Endometrial microvascular endothelial cells (primary cell): ENCODE measurements around the gene SVIL. TPM values are rescaled to one million over a fixed set of nuclear protein-coding genes. Genes with fewer than 3 reads are reported as not detected.
"Not testable (repeated sequence)": the region's sequence is repeated elsewhere in the genome, so short reads cannot be mapped to it uniquely, and the experiment has no call there.

Experiments
- in situ Hi-C: cut with HindIII; loops from 2 replicates; pipeline ENCODE4 v1.10.0; 2017; ENCODE audit warnings: low sequenced_read_pairs, low pct_unique_long_range_greater_than_20kb; ENCODE audit errors: inconsistent ontology term
- total RNA-seq: library from RNA; depleted of rRNA; stranded (reverse); fragments of >200 nt; gene quantifications from one replicate; pipeline ENCODE4 v1.2.3, GENCODE V29; 2015; ENCODE audit errors: inconsistent ontology term

The SVIL gene
- total RNA-seq, 1 donor from 2014 or later = 36.0 TPM

- in situ Hi-C loops = no loop called here
These were observed 6.5 kb downstream of the SVIL start for GRCh38 chr10:29628311-29628710.

- in situ Hi-C loops = no loop called here
These were observed 7.3 kb downstream of the SVIL start for GRCh38 chr10:29627201-29628132.

DNA sequence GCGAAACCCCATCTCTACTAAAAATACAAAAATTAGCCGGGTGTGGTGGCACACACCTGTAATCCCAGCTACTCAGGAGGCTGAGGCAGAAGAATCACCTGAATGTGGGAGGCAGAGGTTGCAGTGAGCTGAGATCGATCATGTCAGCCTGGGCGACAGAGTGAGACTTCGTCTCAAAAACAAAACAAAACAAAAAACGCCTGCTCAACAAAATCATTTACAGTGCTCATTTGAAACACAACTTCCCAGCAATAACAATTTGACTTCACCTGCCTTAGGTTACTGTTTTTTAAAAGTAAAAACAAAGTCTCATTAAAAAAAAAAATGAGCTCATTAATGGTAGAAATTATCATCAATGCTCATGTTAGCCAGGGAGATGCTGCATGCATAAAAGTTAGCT is 10.4 kb downstream of the SVIL start:
- in situ Hi-C loops = not testable (repeated sequence)

- in situ Hi-C loops = no loop called here
These were observed 11.0 kb downstream of the SVIL start for GRCh38 chr10:29623797-29624196.

DNA sequence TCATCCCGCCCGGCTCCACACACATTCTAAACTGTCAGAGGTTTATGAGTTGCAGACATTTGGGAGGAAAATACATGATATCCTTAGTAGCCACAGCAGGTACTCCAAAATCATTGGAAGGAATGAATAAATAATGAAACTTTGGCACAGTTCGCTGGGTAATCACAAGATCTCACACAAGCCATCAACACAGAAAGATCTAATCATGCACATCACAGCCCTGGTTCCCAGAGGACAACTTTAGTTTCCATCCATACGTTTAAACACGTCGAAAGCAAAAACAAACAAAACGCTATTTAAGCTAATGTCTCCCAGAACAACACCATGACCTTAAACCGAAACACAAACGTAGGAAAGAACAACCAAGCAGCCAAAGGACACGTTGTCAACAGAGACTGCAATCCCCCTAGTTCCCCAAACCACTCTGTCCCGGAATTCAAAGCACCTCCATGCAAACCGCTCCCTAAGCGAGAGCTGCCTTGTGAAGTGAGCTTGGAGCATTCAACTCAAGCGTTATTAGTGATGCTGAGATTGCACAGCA is 12.3 kb downstream of the SVIL start:
- in situ Hi-C loops = no loop called here

GRCh38 chr10:29621161-29621560 is 13.6 kb downstream of the SVIL start:
- in situ Hi-C loops = no loop called here

DNA sequence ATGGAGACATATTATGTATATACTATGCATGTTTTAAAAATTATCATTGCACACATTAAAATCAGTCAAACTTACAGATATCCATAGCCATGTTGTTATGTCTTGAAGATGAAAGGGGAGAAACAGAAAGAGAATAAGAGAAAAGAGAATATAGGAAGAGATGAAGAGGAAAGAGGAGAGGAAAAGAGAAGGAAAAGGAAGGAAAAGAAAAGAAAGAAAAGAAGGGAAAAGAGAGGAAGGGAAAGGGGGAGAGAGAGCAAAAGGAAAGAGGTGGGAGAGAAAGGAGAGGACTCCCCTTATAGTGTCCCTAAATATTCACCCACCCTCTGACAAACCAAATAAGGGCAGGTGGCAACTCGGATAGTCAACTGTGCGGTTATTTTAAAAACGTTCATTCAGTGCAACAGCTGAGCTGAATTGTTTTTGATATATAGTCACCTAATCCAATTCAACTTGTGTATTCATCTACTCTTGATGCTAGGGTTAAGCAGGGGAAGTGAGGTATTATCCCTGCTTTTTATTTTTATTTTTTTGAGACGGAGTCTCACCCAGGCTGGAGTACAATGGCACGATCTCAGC is 14.6 kb downstream of the SVIL start:
- in situ Hi-C loops = no loop called here

GRCh38 chr10:29619241-29619669 is 15.5 kb downstream of the SVIL start:
- in situ Hi-C loops = no loop called here

GRCh38 chr10:29618341-29619171 is 16.2 kb downstream of the SVIL start:
- in situ Hi-C loops = no loop called here

GRCh38 chr10:29617880-29618340 is 16.9 kb downstream of the SVIL start:
- in situ Hi-C loops = no loop called here

DNA sequence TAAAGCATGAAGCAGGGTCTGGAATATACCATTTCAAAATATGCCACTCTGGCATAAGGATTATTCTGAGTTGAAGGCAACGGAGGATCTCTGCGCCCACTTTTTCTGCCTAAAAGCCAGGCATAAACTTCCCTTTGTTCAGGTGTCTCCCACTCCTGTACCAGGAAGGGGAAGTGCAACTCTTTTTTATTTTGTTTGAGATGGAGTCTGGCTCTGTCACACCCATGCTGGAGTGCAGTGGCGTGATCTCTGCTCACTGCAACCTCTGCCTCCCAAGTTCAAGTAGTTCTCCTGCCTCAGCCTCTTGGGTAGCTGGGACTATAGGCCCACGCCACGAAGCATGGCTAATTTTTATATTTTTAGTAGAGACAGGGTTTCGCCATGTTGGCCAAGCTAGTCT is 18.2 kb downstream of the SVIL start:
- in situ Hi-C loops = no loop called here

GRCh38 chr10:29615195-29615594 is 19.6 kb downstream of the SVIL start:
- in situ Hi-C loops = no loop called here

DNA sequence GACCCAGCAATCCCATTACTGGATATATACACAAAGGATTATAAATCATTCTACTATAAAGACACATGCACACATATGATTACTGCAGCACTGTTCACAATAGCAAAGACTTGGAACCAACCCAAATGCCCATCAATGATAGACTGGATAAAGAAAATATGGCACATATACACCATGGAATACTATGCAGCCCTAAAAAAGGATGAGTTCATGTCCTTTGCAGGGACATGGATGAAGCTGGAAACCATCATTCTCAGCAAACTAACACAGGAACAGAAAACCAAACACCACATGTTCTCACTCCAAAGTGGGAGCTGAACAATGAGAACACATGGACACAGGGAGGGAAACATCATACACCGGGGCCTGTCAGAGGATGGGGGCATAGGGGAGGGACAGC is 20.5 kb downstream of the SVIL start:
- in situ Hi-C loops = not testable (repeated sequence)

- in situ Hi-C loops = no loop called here
These were observed 21.0 kb downstream of the SVIL start for GRCh38 chr10:29613791-29614190.

DNA sequence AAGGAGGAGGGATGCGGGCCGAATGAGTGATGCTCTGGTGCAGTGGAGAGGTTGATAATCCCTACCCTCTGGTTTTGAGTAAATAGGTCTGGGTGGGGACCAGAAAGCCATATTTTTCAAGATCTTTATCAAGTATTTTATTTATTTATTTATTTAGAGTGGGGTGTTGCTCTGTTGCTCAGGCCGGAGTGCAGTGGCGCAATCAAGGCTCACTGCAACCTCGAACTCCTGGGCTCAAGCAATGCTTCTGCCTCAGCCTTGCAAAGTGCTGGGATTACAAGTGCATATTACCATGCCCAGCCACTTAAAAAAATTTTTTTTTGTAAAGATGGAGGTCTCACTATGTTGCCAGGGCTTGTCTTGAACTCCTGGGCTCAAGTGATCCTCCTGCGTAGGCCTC is 21.6 kb downstream of the SVIL start:
- in situ Hi-C loops = no loop called here

DNA sequence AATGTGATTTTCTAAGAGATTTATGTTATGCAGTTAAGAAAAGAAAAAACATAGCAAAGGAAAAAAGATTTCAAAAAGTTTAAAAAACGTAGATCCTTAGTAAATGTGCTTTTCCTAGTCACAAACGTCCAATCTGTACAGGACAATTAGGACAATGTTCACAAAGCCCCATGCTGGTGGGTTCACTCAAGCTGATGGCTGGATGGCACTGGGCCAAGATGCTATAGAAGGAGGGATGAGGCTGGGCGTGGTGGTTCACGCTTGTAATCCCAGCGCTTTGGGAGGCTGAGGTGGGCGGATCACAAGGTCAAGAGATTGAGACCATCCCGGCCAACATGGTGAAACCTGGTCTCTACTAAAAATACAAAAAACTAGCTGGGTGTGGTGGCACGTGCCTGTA is 22.1 kb downstream of the SVIL start:
- in situ Hi-C loops = no loop called here

DNA sequence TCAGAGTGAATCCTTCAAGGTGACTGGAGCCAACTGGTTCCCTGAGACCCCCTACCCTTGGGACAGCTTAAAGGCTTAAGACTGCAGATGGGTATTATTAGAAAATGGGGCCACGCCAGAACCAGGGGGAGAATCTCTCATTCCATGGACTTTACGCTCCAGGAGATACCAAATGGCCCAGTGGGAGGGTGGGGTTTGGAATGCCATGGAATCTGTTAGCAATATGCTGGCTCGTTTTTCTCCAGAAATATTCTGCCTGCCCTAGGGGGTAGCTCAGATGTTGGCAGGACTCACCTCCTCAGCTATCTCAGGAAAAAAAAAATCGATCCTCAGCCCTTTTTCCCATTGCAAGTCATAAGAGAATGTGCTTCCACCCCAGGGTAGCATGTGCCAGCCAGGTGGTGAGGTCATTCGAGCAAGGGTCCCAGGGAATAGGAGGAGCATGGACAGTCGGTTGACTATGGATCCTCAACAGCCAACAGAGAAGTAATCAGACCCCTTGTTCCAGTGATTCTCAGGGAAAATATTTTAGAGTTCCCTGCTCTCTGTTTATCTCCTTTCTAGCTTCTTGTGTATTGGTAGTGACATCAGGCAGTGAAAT is 22.9 kb downstream of the SVIL start:
- in situ Hi-C loops = no loop called here

DNA sequence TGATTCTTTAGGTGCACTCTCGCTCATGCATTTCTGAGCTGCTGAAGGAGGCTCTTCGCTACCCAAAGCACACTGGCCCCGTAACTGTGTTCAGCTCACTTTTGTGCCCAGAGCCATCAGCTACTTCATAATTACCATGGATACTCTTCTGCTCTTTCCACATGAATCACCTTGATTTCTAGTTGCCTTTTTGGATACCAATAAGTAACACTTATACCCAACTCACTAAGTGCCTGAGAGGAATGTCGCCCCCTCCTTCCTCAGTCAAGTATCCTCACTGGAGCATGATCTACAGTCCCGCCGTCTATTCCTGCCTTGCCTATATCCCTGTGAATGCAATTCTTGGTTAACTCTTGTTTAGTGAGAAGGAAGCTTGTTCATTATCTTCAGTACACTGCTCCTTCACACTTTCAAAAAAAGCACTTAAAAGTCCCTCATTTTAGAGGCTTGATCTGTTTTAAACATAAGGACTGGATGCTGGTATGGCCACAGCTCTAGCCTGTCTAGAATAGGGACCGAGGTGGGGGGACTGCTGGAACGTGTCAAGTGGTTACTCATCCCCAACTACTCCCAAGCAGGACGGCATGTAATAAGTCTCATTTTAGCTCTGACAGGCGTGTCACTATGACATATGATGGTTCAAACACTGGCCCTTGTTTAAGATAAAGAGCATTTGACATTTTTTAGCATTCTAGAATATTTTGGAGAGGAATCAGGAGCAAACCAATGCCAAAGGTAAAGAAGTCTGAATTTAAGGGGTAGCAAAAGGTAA is 23.7 kb downstream of the SVIL start:
- in situ Hi-C loops = no loop called here
